GM19395 (cell line): ENCODE results near the gene SPATA25.

Source experiments
- ATAC-seq: cut with Tn5 transposase; IDR thresholded peaks from one replicate; pipeline ENCODE4 v1.9.1; 2021; ENCODE audit warnings: mild to moderate bottlenecking, moderate library complexity; ENCODE audit not compliant: unreplicated experiment

Gene SPATA25

DNA sequence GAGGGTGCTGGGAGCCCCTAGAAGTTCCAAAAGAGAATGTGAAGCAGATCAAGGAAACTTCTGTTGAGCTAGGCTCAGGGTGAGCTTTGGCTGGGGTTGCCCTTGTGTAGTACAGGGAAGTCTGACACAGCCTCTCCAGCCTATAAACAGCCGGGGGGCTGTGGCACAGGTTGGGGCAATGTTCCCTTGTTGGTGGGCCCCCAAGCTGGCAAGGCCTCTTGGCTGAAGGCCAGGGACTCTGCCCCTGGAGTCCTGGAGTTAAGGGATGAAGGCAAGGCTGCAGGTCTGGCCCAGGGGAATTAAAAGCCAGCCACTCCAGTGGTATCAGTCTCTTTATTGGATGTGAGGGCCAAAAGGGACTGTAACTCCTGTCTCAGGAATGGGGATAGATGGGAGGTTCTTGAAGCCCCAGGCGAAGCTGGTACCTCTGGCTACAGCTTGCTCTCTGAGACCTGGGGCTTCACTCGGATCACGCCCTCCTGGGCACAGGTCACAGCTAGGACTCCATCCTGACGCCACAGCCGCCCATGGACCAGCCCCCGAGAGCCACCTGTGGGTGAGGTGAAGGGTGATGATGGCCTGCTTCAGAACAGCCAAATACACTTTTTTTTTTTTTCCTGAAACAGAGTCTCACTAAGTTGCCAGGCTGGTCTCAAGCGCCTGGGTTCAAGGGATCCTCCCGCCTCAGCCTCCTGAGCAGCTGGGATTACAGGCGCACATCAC, 45.9 kb downstream of the SPATA25 start:
- ATAC-seq: no peak

DNA sequence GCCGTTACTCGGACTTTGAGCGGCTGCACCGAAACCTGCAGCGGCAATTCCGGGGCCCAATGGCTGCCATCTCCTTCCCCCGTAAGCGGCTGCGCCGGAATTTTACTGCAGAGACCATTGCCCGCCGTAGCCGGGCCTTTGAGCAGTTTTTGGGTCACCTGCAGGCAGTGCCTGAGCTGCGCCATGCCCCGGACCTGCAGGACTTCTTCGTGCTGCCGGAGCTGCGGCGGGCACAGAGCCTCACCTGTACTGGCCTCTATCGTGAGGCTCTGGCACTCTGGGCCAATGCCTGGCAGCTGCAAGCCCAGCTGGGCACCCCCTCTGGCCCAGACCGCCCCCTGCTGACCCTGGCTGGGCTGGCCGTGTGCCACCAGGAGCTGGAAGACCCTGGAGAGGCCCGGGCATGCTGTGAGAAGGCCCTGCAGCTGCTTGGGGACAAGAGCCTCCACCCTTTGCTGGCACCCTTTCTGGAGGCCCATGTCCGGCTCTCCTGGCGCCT, 46.7 kb downstream of the SPATA25 start:
- no peak for ATAC-seq

DNA sequence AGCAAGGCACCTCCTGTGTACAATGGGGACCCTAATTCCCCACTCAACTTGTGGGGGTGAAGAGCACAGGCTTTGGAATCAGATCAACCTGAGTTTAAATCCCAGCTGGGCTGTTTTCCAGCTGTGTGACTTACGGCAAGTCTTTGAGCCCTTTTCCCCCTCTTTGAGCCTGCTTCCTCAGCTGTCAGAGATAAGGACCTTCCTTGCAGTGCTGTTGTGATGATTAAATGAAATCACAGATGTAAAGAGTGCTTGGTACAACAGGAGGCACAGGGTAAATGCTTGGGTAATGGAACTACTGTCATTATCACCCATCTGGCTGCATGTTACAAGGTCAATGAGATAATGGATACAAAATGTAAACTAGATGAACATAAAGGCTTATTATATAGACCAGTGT, 50.6 kb downstream of the SPATA25 start:
- ATAC-seq: no peak
